Measurements from ENCODE around the gene AGAP2. TPM values are rescaled to one million over a fixed set of nuclear protein-coding genes. Genes with fewer than 3 reads are reported as not detected.
A peak's percentile ranks its signal among the peaks of the same experiment; 100 is the strongest.

The AGAP2 gene
- total and polyA plus RNA-seq, 2 of the 13 experiments (the other 11 are each of a cell fraction or from before 2014, with no cell fraction given): 0.38 to 0.45 TPM

DNA sequence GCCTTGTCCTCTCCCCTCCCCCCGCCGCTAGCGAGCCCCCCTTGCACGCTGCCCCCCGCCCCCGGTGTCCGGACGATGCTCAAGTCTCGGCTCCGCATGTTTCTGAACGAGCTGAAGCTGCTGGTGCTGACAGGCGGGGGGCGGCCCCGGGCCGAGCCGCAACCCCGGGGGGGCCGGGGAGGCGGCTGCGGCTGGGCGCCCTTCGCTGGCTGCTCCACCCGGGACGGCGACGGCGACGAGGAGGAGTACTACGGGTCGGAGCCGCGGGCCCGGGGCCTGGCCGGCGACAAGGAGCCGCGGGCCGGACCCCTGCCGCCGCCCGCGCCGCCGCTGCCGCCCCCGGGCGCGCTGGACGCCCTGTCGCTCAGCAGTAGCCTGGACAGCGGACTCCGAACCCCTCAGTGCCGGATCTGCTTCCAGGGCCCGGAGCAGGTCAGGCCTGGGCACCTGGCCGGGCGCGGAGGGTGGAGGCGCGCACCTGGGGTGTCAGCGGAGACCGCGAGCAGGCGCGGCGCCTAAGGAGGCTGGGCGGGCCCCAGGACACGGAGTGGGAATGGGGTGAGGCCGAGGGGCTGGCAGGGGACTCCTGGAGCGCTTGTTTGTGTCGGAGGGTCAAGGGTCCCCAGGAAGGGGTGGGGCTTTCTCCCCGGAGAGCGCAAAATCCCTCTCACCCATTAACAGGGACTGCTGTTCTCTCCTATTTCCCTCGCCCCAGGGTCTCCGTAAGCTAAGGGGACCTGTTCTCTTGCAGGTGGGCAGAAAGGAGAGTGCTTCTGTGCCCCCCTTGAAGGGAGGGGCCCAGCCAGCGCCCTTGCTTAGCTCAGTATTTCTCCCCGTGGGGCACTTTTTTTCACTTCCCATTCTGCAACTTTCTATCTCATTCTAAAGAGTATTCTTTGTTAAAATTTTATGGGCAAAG, 17.2 kb upstream of the AGAP2 start (continued):
- TF ChIP-seq, protein P1, sequence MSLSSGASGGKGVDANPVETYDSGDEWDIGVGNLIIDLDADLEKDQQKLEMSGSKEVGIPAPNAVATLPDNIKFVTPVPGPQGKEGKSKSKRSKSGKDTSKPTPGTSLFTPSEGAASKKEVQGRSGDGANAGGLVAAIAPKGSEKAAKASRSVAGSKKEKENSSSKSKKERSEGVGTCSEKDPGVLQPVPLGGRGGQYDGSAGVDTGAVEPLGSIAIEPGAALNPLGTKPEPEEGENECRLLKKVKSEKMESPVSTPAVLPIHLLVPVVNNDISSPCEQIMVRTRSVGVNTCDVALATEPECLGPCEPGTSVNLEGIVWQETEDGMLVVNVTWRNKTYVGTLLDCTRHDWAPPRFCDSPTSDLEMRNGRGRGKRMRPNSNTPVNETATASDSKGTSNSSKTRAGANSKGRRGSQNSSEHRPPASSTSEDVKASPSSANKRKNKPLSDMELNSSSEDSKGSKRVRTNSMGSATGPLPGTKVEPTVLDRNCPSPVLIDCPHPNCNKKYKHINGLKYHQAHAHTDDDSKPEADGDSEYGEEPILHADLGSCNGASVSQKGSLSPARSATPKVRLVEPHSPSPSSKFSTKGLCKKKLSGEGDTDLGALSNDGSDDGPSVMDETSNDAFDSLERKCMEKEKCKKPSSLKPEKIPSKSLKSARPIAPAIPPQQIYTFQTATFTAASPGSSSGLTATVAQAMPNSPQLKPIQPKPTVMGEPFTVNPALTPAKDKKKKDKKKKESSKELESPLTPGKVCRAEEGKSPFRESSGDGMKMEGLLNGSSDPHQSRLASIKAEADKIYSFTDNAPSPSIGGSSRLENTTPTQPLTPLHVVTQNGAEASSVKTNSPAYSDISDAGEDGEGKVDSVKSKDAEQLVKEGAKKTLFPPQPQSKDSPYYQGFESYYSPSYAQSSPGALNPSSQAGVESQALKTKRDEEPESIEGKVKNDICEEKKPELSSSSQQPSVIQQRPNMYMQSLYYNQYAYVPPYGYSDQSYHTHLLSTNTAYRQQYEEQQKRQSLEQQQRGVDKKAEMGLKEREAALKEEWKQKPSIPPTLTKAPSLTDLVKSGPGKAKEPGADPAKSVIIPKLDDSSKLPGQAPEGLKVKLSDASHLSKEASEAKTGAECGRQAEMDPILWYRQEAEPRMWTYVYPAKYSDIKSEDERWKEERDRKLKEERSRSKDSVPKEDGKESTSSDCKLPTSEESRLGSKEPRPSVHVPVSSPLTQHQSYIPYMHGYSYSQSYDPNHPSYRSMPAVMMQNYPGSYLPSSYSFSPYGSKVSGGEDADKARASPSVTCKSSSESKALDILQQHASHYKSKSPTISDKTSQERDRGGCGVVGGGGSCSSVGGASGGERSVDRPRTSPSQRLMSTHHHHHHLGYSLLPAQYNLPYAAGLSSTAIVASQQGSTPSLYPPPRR (CRISPR knock-in tag; IDR thresholded peaks at IDR 0.05; ENCODE audit: borderline replicate concordance): no peak; the same call in 1 of the 2 replicates
- peak; percentile 65; the same call in 1 of the 2 replicates for TF ChIP-seq PPARG (CRISPR knock-in tag; conservative IDR thresholded peaks at IDR 0.05)
- TF ChIP-seq PHF20 (CRISPR knock-in tag; IDR thresholded peaks at IDR 0.05): peak; percentile 49
- TF ChIP-seq, protein P2, sequence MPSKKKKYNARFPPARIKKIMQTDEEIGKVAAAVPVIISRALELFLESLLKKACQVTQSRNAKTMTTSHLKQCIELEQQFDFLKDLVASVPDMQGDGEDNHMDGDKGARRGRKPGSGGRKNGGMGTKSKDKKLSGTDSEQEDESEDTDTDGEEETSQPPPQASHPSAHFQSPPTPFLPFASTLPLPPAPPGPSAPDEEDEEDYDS (CRISPR knock-in tag; IDR thresholded peaks at IDR 0.05): peak; percentile 63
- no peak for TF ChIP-seq ZNF720 (CRISPR knock-in tag; IDR thresholded peaks at IDR 0.05)
- no peak for TF ChIP-seq PRPF4 (IDR thresholded peaks at IDR 0.05; ENCODE audit: low read depth, low read length, poor library complexity, severe bottlenecking)
- peak; percentile 74 for TF ChIP-seq NR2F6 (IDR thresholded peaks at IDR 0.05)
- peak; percentile 83 for TF ChIP-seq NR2F6 (CRISPR knock-in tag; IDR thresholded peaks at IDR 0.05)
- TF ChIP-seq HDAC2 (CRISPR knock-in tag; IDR thresholded peaks at IDR 0.05): peak; percentile 63
- peak; percentile 46; the same call in 1 of the 2 replicates for TF ChIP-seq ZNF773 (CRISPR knock-in tag; IDR thresholded peaks at IDR 0.05; ENCODE audit: borderline replicate concordance)
- no peak for TF ChIP-seq ZNF644 (CRISPR knock-in tag; IDR thresholded peaks at IDR 0.05; ENCODE audit: low read depth)
- 0 out of 2 replicates have a peak, but pooled peaks have one; percentile 35 for TF ChIP-seq ZFP82 (CRISPR knock-in tag; IDR thresholded peaks at IDR 0.05; ENCODE audit: borderline replicate concordance)
- TF ChIP-seq JUND (CRISPR knock-in tag; IDR thresholded peaks at IDR 0.05): no peak
- TF ChIP-seq ZNF205 (CRISPR knock-in tag; IDR thresholded peaks at IDR 0.05): peak; percentile 70; the same call in 1 of the 2 replicates
- TF ChIP-seq ZBTB7B (CRISPR knock-in tag; IDR thresholded peaks at IDR 0.05): peak; percentile 82
- 0 out of 2 replicates have a peak, but pooled peaks have one; percentile 51 for TF ChIP-seq KLF6 (CRISPR knock-in tag; IDR thresholded peaks at IDR 0.05)
- TF ChIP-seq, protein P3, sequence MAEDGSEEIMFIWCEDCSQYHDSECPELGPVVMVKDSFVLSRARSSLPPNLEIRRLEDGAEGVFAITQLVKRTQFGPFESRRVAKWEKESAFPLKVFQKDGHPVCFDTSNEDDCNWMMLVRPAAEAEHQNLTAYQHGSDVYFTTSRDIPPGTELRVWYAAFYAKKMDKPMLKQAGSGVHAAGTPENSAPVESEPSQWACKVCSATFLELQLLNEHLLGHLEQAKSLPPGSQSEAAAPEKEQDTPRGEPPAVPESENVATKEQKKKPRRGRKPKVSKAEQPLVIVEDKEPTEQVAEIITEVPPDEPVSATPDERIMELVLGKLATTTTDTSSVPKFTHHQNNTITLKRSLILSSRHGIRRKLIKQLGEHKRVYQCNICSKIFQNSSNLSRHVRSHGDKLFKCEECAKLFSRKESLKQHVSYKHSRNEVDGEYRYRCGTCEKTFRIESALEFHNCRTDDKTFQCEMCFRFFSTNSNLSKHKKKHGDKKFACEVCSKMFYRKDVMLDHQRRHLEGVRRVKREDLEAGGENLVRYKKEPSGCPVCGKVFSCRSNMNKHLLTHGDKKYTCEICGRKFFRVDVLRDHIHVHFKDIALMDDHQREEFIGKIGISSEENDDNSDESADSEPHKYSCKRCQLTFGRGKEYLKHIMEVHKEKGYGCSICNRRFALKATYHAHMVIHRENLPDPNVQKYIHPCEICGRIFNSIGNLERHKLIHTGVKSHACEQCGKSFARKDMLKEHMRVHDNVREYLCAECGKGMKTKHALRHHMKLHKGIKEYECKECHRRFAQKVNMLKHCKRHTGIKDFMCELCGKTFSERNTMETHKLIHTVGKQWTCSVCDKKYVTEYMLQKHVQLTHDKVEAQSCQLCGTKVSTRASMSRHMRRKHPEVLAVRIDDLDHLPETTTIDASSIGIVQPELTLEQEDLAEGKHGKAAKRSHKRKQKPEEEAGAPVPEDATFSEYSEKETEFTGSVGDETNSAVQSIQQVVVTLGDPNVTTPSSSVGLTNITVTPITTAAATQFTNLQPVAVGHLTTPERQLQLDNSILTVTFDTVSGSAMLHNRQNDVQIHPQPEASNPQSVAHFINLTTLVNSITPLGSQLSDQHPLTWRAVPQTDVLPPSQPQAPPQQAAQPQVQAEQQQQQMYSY (CRISPR knock-in tag; IDR thresholded peaks at IDR 0.05): 0 out of 2 replicates have a peak, but pooled peaks have one; percentile 42
- 0 out of 2 replicates have a peak, but pooled peaks have one; percentile 40 for TF ChIP-seq KLF13 (CRISPR knock-in tag; IDR thresholded peaks at IDR 0.05)
- TF ChIP-seq ZSCAN30 (CRISPR knock-in tag; IDR thresholded peaks at IDR 0.05): no peak
- TF ChIP-seq ZNF510 (CRISPR knock-in tag; IDR thresholded peaks at IDR 0.05; ENCODE audit: low read depth): no peak
